UCSD-AML1 (cell line): ENCODE data around the gene TMEM273.

ENCODE experiments used
- DNase-seq: peaks from one replicate; lab custom pipeline; 2025; ENCODE audit not compliant: unreplicated experiment; lab: John Stamatoyannopoulos, UW

Gene TMEM273

DNA sequence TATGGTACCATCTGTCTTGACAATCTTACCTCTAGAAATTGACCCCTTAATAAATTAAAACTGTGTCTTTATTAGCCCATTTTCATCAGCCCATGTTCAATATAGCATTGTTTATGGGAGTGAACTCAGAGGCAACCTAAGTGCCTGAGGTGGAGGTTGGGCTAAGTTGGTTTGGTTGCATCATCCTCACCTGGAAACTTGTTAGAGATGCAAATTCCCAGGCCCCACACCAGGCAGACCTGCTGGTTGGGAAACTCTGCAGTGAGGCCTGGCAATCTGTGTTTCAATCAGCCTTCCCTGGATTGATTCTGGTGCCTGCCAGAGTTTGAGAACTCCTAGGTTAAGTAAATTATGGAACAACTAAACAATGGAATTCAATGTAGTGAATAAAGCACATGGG lies 44.9 kb downstream of the TMEM273 start:
- DNase-seq, result no peak

DNA sequence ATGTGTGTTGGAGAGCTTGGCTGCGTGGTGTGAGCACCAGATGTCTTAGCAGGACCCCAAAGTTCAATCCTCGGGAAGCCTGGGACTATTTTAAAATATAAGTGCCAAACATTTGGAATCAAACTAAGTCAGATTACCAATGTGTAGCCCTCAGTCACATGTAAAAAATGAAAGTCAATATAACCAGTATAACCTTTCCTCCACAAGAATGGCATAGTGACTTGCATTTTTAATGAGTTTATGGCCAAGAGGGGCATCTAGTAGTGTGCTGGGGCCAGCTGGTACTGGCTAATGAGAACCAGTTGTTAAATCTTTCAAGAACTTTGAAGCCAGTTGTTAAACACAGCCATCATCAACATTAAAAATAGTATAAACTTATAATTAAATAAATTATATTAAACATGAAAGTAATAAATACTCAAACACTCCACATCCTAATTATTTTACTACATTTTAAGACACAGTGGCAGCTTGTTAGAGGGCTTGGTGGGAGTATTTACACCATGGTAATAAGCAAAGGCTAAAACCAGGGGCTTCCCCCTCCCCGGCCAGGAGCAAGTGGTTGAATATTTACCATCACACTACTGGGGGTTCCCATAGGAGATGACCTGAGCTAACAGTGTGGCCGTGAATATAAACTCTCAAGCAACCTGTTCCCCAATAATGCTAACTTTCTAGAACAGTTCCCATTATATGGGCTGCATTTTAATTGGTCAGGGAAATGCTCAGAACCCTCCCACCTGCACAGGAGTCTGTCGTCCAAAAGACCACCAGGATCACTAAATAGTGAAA lies 46.5 kb downstream of the TMEM273 start:
- no peak for DNase-seq

DNA sequence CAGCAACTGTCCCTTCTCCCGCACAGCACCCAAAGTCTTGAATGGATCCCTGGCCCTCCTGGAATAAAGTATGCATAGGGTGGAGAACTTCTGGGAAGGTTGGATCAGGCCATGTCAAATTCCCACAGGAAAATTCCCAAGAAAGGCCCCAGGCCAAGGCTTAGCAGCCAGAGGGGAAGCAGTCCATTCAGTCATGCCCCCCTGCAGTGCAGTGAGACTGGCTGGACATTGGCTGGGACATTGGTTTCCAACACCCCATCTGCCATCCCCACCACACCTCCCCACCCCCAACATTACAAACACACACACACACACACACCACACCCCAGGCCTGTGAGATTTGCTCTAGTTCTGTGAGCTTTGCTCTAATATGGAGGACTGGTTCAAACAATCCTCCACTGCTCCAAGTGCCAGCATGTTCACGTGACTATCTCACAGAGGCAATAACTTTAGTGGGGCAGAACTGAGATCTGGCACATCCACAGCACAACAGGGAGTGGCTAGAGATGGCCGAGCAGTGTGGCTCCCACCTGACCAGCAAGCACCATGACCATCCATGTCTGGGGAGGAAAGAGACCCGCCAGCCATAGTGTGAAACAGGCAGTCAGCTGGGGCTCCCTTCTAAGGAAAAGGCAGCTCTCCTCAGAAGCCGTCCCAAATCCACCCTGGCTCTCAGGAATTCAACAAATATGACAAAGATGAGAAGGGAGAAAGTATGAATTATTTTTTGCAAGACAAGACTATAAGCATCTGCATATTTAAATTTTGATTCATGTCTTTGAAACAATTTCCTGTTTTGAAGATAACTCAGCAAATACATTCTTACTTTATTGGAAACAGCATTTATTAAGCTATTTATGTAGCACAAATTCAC lies 47.6 kb downstream of the TMEM273 start:
- DNase-seq, result no peak

DNA sequence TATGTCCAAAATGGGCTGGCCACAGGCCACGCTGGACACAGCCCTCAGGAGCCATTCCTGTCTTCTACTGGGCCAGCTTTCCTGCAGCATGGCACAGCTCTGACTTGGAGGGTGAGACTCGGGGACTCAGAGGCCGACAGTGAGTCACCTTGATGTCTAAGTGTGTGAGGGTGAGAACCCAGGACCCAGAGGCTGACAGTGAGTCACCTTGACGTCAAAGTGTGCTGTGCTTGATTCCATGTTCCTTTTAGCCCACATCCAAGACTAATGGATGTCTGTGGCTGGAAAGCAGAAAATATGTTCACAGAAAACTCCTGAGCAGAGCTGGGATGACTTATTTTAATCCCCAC lies 48.4 kb downstream of the TMEM273 start:
- no peak for DNase-seq

DNA sequence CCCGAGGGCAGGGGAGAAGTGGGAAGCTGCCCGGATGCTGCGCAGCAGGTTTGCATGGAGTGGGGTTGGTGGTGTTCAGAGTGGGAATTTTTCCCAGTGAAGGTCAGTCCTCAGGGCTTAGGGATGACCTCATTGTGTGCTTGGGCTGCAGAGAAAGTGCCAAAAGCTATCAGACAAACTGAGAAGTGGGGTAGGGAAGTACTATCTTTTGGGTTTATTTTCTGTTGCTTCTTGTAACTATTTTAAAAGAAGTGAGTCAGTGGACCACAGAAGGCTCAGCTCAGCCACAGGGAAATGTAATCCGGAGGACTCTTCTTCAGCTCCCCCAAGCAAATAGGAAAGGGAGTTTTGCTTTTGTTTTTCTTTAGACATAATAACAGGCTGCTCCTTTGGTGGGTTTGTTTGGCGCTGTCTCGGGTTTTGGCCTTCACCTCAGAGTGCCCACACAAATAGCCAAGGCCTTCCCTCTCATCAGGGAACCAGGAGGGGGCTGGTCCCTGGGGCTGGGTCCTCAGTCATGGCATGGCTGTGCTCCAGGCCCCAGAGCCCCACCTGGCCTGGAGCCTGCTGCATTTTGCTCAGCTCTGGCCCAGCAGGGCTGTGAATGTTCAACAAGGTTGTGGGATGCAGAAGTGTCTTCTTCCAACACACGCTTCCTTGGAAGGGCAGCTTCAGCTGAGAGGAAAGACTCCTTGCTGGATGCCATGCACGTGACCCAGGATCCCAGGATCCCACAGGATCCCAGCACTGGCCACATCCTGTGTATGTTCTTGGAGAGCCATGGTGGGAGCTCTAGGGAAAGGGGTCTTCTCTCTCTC lies 49.0 kb downstream of the TMEM273 start:
- no peak for DNase-seq

DNA sequence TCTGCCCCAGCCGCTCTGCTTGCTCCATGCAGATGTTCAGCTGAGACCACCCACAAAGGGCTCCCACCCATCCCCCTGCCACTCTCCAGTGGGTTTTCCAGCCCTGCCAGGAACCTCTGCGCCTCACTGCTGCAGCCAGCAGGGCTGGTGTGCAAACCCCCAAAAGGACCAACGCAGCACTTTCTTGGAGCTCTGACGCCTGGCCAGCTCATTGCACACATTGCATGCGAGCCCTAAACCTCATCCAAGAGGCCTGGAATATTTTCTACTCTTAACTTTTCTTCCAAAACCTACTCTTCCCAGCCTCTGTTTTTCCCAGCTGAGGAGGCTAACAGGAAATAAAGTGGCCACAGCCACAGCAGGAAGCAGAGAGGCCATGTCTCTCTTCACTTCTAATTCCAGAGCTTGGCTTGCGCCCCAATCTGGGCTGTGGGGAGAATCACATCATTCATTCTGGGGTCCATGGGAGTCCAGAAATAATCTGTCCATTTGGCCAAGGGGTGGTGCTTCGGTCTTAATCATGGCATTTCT lies 49.8 kb downstream of the TMEM273 start:
- DNase-seq, result no peak

DNA sequence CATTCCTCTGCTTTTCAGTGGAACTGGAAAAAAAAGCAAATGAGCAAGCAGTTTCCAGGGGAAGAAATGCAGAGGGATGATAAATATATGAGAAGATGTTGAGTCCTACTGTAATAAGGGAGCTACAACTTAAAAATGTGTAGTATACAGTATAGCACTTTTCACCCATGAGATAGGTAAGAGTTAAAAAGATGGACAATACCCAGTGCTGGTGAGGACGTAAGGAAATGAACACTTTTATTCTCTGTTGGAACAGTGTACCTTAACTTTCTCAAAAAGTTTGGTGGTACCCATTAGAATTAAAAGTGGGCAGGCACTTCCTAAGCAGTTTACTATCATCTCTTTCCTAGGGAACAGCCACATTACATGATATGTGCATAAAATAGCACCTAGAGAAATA lies 51.7 kb downstream of the TMEM273 start:
- no peak for DNase-seq

DNA sequence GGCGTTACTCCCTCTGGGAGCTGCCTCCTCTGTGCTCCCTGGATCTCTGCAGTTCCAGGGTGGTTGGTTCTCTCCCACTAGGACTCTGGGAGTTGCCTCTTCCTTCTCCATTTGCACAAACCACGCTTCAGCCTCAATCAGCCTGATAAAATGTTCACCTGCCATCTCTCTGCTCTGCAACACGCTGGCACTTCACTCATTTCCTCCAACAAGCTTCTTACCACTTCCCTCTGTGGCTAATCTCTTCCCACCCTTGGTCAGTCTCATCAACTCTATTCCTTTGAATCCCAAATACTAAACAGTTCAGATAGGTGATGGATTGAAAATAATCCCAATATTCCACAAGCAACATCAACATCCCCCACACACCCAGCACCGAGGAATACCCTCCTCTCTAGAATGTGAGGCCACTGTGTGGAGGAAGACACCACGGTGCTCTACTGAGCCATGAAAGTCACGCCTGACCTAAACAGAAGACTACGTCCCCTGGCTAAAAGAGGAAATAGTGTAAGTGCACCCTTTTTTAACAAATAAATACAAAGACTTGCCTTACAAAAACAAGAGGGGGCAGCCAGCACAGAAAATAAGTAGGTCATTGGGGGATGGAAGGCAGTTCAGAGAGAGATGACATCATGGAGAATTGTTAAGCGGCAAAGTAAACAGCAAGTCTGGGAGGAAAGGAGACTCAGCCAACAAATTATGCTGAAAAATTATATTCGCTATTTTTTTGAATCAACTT lies 52.4 kb downstream of the TMEM273 start:
- no peak for DNase-seq

DNA sequence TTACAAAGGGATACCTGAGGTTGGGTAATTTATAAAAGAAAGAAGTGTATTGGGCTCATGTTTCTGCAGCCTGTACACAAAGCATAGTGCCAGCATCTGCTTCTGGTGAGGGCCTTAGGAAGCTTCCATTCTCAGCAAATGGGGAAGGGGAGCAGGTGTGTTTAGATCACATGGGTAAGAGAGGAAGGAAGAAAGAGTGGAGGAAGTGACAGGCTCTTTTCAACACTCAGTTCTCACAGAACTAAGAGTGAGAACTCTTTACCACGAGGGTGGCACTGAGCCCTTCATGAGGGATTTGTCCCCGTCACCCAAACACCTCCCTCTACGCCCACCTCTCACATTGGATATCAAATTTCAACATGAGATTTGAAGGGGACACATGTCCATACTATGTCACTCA lies 53.9 kb downstream of the TMEM273 start:
- no peak for DNase-seq

DNA sequence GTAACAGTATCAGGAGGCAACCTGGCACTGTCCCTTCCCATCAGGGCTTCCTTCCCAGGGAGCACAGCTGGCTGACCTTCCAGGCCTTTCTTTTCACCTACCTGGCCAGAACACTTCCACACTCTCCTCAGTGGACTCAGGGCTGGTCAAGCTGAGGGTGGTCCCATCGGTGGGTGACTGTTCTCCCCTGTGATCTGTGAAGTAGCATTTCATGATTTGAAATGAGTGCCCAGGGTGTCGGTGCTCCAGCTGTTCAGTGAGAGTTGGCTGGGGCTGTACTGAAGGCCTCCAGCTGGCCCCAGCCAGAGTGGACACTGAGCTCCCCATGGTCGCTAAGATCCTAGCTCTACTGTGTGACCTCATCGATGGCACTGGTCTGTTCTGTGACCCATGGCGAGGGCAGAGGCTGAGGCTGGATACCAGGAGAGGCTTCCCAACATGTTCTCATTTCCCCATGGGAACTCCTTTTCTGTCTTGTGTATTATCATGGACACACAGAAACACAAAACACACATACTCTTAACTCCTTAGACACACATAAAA lies 54.4 kb downstream of the TMEM273 start, which contains the start of gene FAM170B:
TSS of gene FAM170B (minus strand) at position 316 of the 543 bp plus-strand sequence. CDS start at position 213, 103 bp downstream.
- DNase-seq, result no peak

DNA sequence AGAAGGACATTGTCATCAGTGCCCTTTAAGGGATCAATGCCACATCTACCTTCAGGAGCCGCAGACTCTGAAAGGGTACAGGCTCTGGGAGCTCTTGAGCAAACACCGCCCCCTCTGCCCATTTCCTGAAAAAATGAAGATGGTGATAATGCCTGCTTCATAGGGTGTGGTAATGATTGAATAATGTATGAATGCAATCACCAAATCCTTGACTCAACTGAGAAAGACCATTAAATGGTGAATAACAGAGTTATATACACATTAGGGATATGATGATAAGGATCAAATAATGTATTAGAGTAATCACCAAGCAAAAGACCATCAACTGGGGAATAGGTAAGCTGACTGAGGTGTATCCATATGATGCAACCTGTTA lies 55.8 kb downstream of the TMEM273 start:
- DNase-seq, result no peak

DNA sequence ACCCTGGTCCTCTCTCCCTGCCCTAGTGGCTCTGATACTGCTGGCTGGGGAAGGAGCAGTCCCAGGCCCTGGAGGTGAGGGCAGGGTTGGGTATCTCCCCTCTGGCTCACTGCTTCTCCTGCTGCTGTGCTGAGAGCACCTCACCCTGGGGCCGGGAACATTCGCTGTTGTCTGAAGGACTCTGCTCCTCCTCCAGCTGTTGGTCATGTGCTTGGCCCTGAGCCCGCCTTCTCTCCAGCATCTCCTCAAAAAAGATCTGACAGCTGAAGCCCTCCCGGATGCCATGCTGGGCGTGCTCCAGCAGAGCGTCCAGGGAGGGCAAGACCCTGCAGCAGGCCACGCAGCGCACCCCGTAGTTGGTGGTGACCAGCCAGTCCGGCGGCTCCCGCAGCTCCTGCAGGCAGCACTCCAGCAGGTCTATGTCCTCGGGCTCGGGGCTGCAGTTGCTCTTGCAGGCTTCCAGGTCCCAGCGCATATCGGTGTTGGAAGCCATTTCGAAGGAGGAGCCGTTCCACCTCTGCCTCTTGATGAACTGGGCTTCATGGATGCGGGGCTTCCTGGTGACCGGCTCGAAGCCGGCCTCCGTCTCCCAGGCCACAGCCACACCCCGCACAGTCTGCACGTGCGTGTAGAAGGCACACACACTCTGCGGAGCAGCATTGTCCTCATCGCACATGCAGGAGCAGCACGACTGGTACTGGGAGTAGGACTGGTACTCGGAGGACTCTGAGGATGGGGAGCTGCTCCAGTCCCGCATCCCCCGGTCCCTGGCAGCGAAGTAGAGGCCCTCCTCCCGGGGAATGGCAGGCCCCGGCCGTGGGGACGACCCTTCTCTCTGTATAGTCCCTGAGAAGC lies 56.5 kb downstream of the TMEM273 start:
- no peak for DNase-seq

DNA sequence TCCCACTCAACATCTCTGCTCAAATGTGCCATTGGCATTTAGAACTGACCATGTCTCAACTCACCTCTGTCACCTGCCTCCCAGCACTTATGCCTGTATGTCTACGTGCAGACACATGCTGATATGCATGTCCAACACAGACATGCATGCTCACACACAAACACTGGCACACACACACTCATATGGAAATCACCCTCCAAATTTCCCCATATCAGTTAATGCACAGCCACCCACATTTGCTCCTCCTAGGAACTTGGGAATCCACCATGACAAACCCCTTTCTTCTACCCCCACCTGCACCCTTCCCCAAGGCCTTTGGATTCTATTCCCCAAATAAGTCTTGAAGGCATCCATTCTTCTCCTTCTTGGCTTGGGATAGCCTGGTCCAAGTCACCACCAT lies 58.8 kb downstream of the TMEM273 start:
- DNase-seq, result no peak

DNA sequence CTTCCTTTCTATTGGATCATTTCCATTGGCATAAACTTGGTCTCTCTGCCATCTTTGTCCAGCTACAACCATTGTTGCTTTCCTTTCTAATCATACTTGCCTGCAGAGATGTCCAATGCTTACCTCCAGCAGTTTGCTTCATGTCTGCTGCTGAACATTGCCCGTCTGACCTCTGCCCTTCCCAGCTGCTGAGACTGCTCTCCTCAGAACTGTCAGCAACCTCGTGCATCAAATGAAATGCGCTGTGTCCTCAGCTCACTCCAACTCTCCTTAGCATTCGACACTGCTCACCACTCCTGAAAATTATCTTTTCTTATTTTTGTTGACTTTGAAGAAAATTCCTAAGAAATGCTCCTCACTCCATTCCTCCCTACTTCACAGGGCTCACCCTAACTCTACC lies 59.3 kb downstream of the TMEM273 start:
- DNase-seq, result no peak

DNA sequence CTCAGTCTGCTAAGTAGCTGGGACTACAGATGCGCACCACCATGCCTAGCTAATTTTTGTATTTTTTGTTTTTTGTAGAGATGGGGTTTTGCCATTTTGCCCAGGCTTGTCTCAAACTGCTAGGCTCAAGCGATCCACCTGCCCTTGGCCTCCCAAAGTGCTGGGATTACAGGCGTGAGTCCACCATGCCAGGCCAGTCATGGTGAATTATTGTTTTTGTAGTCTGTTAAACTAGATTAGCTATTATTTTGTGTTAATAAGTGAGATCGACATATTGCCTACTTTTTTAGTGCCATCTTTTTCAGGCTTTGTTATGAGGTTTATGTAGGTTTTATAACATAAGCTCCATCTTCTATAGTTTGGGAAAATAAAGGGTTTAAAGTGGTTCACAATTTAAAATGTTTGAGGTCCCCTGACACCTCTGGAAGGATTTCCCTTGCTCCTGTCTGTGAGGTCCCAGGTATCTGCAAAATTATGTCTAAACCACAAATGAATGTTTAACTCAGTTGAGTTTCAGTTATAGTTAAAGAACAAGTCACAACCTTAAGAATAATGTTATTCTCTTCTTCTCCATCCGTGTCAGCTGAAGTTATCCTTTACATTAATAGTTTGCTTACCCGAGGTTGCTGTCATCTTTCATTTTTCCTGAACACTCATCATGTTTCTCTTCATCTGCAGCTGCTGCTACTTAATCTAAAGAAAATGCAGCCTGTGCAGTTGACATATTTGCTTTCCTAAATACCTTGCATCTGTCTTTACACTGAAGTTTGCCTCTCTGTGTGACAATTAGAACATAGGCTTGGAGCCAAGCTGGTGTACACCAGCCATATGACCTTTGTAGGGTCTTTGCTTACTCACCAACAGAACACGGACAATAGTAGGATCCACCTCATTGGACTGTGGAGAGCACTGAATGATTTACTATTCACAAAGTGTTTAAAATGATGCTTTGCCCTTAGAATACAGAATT lies 63.9 kb downstream of the TMEM273 start:
- no peak for DNase-seq

DNA sequence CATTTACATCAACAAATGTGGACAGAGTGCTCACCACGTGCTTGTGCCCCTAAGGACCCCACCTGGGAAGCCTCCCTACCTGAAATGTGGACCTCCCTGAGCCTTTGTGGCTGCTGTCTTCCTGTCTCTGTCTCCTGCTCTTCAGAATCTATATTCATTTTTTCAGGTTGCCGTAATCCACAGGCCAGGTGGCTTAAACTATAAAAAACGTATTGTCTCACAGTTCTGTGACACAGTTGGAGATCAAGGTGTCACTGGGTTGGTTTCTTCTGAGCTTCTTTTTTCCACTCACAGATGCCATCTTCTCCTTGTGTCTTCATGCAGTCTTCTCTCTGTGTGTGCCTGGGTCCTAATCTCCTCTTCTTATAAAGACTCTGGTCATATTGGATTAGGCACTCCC lies 67.3 kb downstream of the TMEM273 start:
- no peak for DNase-seq

DNA sequence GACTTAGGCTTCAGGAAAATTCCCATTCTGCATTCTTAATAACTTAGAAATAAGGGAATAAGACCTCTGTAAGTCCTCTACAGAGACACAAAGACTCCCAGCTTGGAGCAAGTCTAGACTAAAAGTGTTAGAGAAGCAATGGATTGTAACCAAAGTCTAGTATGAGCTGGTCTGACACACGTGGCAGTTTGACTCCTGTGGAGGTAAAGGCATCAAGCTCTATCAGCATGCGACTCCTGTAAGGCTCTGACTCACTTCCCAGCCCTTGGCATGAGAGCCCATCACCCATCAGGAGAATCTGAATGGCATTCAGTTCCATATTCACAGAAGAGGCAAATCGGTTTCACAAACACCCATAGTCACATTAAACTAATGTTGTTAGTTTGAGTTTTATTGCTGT lies 68.4 kb downstream of the TMEM273 start:
- no peak for DNase-seq

DNA sequence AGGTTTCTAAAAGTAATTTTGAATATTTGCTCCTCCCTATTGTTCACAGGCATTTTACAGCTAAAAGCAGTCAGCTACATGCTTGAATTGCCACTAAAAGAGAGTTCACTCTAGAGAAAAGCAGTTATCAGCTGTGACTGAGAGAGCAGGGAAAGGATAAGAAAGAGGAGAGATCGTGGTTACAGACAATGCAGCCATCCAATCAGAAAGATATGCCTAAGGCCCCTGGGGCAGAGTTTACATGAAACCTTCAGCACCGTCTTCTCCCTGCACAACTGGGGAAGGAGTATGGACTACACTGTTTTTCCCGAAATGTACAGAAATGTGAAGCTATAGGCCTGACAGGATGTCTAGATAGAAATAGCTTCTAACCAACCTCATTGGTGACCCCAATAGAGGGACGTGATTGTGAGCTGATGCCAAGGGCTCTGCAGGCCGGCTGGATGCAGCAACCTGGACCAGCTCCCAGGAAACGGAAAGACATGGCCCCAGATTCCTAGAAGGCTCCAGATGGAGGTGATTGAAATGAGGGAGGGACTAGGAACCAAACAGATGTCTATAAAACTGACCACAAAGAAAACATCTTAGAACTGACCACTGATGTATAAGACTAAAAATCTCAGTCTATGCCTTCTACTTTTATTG lies 69.6 kb downstream of the TMEM273 start:
- no peak for DNase-seq
